NT2/D1 (cell line): ENCODE data around the gene CPE.

Experiments used
- DNase-seq: peaks from one replicate; pipeline ENCODE4 v3.0.0-alpha.2; 2011; ENCODE audit warnings: low read depth, low spot score
- H3K27me3 ChIP-seq: 2 replicates; pipeline ENCODE4 v1.6.0; 2011; ENCODE audit warnings: mild to moderate bottlenecking; ENCODE audit not compliant: insufficient read length, insufficient read depth
- H3K36me3 ChIP-seq: 2 replicates; pipeline ENCODE4 v1.6.1; 2011; ENCODE audit warnings: mild to moderate bottlenecking, low read length, mixed read lengths; ENCODE audit not compliant: insufficient read depth, insufficient read length
- H3K4me1 ChIP-seq: 2 replicates; pipeline ENCODE4 v1.5.1; 2011; ENCODE audit not compliant: insufficient read depth, insufficient read length
- H3K4me3 ChIP-seq: 2 replicates; pipeline ENCODE4 v1.5.1; 2011; ENCODE audit warnings: low read depth; ENCODE audit not compliant: insufficient read length
- H3K9ac ChIP-seq: 2 replicates; pipeline ENCODE4 v1.6.0; 2011; ENCODE audit warnings: low read depth; ENCODE audit not compliant: insufficient read length
- H3K9me3 ChIP-seq: 2 replicates; pipeline ENCODE4 v1.5.1; 2011; ENCODE audit warnings: mild to moderate bottlenecking, low read length; ENCODE audit not compliant: insufficient read depth
- SUZ12 ChIP-seq: IDR thresholded peaks from 2 replicates; pipeline ENCODE4 v1.6.1; 2011; ENCODE audit not compliant: insufficient read length, insufficient read depth; ENCODE audit errors: extremely low read depth
- YY1 ChIP-seq: IDR thresholded peaks from 2 replicates; pipeline ENCODE4 v1.6.1; 2011; ENCODE audit not compliant: insufficient read length, insufficient read depth
- ZNF274 ChIP-seq: IDR thresholded peaks from 2 replicates; pipeline ENCODE4 v1.6.1; 2011; ENCODE audit warnings: mild to moderate bottlenecking, low read depth, low read length

CPE gene

DNA sequence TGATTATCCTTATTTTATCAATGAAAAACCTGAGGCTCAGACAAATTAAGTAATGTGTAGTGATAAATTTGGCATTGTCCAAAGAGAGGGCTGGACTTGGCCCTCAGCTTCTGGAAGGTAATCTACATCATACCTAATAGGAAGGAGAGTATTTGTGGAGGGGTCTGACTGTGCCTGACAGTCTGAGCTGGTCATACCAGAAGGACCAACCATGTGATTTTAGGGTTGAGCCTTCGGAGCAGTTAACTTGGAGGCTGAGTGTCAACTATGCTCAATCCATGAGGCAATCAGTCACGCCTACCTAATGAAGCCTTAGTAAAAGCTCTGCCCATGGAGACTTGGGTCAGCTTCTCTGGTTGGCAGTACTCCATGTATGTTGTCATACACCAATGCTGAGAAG, 136.4 kb downstream of the CPE start:
- H3K9me3 ChIP-seq, result no peaks in the 10 kb centered on the region
- TF ChIP-seq YY1 (no peak), ZNF274 (no peak), SUZ12 (no peak)
- H3K9ac ChIP-seq, result no peak overlapping the region
- H3K4me3 ChIP-seq, result no peak overlapping the region
- no peaks in the 10 kb centered on the region for H3K27me3 ChIP-seq
- H3K36me3 ChIP-seq, result no peaks in the 10 kb centered on the region
- no peak for DNase-seq
- no peaks in the 10 kb centered on the region for H3K4me1 ChIP-seq

DNA sequence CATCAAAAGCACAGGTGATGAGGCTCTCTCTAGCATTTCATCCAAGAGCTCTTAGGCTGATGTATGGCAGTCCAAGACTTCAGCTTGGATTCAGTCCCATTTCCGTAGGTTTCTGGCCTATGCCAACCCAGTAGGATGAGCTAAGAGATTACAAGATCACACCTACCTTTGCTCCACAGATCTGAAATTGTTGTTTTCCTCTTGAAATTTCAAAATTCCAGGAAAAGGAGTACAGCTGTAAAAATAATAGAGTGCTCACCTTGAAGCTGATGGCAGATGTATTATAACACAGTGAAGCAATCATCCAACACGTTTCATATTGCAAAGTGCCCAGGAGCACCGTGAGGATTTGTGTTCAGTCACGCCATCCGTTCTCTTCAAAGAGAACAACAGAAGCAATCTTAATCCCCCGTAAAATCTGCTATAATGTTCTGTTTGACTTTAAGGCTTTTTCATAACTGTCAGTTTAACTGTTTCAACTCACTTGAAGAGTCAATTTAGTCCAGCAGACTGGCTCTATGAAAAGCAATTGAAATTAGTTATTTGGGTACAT, 137.5 kb downstream of the CPE start:
- no peak overlapping the region for H3K4me3 ChIP-seq
- TF ChIP-seq ZNF274 (no peak), YY1 (no peak), SUZ12 (no peak)

DNA sequence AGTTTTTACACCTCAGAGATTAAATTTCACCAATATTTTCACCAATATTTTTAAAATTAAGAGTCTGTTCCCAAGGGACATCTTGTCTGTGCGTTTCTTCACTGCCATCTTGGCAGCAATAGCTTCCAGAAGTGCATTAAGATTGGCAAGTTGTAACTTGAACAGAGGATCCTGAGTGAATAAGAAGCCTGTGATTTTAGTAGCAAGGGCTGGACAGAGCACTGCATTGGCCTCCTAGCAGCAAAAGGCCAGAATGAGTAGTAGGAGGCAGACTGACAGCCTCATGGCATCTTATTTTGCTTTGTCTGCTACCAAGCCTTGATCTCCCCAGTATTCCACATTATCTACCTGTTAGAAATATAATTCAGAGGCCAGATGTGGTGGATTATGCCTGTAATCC, 138.4 kb downstream of the CPE start:
- no peaks in the 10 kb centered on the region for H3K27me3 ChIP-seq
- no peak for DNase-seq
- no peaks in the 10 kb centered on the region for H3K9me3 ChIP-seq
- H3K4me3 ChIP-seq, result no peak overlapping the region
- H3K36me3 ChIP-seq, result no peaks in the 10 kb centered on the region
- TF ChIP-seq ZNF274, result no peak
- TF ChIP-seq YY1, result no peak
- no peak for TF ChIP-seq SUZ12
- no peaks in the 10 kb centered on the region for H3K4me1 ChIP-seq
- no peak overlapping the region for H3K9ac ChIP-seq

More for the DNA sequence above, 137.5 kb downstream of the CPE start:
- DNase-seq, result no peak
- Histone ChIP-seq H3K4me1 (no peaks in the 10 kb centered on the region), H3K36me3 (no peaks in the 10 kb centered on the region), H3K9ac (no peak overlapping the region), H3K27me3 (no peaks in the 10 kb centered on the region), H3K9me3 (no peaks in the 10 kb centered on the region)

DNA sequence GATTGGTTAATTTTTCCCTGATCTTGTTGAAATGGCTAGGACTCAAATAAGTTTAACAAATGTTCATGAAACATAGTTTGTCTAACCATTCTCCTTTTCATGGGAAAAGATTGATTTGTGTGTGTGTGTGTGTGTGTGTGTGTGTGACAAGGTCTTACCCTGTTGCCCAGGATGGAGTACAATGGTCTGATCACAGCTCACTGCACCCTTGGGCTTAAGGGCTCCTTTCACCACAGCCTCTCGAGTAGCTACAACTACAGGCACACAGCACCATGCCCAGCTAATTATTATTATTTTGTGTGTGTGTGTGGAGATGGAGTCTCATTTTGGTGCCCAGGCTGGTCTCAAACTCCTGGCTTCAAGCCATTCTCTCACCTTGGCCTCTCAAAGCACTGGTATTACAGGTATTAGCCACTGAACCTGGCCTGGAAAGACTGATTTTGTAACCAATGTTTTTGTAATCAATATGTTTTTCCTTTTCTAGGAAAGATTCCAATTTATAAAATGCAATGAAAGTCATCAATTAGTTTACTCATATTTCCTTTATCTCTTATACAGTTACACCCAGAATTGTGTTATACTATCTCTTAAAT, 139.3 kb downstream of the CPE start:
- Histone ChIP-seq H3K36me3 (no peaks in the 10 kb centered on the region), H3K4me3 (no peak overlapping the region), H3K9ac (no peak overlapping the region), H3K9me3 (no peaks in the 10 kb centered on the region), H3K4me1 (no peaks in the 10 kb centered on the region), H3K27me3 (no peaks in the 10 kb centered on the region)
- no peak for DNase-seq
- TF ChIP-seq YY1 (no peak), SUZ12 (no peak), ZNF274 (no peak)

DNA sequence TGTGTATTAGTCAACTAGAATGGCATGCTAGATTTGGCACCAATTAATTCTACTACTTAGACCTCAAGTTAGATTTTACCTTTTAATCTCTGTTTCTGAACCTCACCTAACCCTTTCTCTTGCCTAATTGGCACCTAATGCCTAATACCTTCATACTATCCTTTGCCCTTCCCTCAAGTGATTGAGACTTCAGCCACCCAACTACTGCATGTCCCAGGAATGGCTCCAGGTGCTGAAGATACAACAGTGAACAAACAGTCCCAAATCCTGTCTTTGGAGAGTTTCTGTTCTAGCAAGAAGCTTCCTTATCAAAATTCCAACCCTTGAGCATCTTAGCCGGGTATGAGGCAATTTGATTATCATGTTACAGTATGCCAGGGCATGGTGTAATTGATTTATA, 139.9 kb downstream of the CPE start:
- no peak overlapping the region for H3K4me3 ChIP-seq
- TF ChIP-seq SUZ12 (no peak), YY1 (no peak), ZNF274 (no peak)
- no peaks in the 10 kb centered on the region for H3K27me3 ChIP-seq
- no peaks in the 10 kb centered on the region for H3K36me3 ChIP-seq
- H3K9ac ChIP-seq, result no peak overlapping the region
- no peaks in the 10 kb centered on the region for H3K4me1 ChIP-seq
- DNase-seq, result no peak
- no peaks in the 10 kb centered on the region for H3K9me3 ChIP-seq

DNA sequence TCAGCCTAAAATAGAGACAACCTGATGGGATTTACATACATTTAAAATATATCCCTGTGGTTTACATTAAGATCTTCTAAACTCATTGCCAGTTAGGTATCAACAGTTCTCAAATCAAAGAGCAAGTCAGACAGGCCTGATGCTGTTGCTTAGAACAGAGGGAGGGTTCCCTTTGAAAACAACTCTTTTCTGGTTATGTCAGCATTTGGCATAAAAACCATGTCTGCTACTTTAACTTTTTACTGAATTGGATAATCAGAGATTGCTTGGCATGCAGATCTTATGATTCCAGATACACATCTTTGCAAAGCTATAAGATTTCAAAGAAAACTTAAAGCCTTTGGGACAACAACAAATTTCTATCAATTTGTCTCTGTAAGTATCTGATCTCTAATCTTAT, 140.8 kb downstream of the CPE start:
- Histone ChIP-seq H3K4me1 (no peaks in the 10 kb centered on the region), H3K27me3 (no peaks in the 10 kb centered on the region), H3K36me3 (no peaks in the 10 kb centered on the region), H3K4me3 (no peak overlapping the region), H3K9ac (no peak overlapping the region), H3K9me3 (no peaks in the 10 kb centered on the region)
- TF ChIP-seq YY1 (no peak), ZNF274 (no peak), SUZ12 (no peak)
- DNase-seq, result no peak

DNA sequence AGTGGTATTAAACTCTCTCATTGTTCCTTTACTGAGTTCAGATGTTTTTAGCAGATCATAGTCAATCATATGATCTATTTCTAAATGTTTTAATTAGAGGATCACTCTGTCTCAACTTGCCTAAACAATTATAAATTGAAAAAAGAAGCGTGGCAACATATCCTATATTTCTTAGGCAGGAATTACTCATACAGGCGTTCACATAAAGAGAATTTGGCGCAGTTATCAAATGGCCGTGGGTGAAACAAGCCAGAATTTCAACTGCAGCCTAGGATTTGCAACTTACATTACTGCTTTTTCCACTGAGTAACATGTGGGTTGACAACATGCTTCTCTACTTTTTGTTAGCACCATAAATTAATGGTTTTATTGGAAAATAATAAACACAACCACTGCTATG, 141.3 kb downstream of the CPE start:
- no peak for TF ChIP-seq SUZ12
- no peaks in the 10 kb centered on the region for H3K9me3 ChIP-seq
- H3K36me3 ChIP-seq, result no peaks in the 10 kb centered on the region
- no peaks in the 10 kb centered on the region for H3K4me1 ChIP-seq
- DNase-seq, result no peak
- no peak overlapping the region for H3K9ac ChIP-seq
- H3K27me3 ChIP-seq, result no peaks in the 10 kb centered on the region
- H3K4me3 ChIP-seq, result no peak overlapping the region

DNA sequence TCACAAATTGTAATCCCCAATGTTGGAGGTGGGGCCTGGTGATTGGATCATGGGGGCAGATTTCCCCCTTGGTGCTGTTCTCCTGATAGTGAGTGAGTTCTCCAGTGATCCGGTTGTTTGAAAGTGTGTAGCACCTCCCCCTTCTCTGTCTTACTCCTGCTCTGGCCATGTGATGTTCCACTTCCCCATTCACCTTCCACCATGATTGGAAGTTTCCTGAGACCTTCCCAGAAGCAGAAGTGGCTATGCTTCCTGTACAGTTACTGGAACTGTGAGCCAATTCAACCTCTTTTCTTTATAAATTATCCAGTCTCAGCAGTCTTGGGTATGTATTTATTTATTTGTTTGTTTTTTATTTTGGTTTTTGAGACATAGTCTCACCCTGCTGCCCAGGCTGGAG, 143.2 kb downstream of the CPE start:
- no peaks in the 10 kb centered on the region for H3K4me1 ChIP-seq
- H3K36me3 ChIP-seq, result no peaks in the 10 kb centered on the region
- no peaks in the 10 kb centered on the region for H3K9me3 ChIP-seq
- no peak overlapping the region for H3K9ac ChIP-seq
- no peak for TF ChIP-seq SUZ12
- TF ChIP-seq YY1, result no peak
- TF ChIP-seq ZNF274, result no peak
- no peaks in the 10 kb centered on the region for H3K27me3 ChIP-seq
- no peak for DNase-seq
- H3K4me3 ChIP-seq, result no peak overlapping the region
